ENCODE data around the gene FRAS1.
"Not testable (repeated sequence)": the region's sequence is repeated elsewhere in the genome, so short reads cannot be mapped to it uniquely, and the experiment has no call there.

FRAS1 gene

GRCh38 chr4:78297116-78297800, 240.1 kb downstream of the FRAS1 start:
- peak in 1 of 2 experiments; percentile 30 for DNase-seq

GRCh38 chr4:78298618-78299017, 241.5 kb downstream of the FRAS1 start:
- no peak for DNase-seq

GRCh38 chr4:78299565-78299972, 242.4 kb downstream of the FRAS1 start:
- DNase-seq = no peak

GRCh38 chr4:78307263-78307662, 250.1 kb downstream of the FRAS1 start:
- DNase-seq = not testable (repeated sequence)

- DNase-seq = no peak
These were observed 251.4 kb downstream of the FRAS1 start for GRCh38 chr4:78308517-78308916.

GRCh38 chr4:78309352-78309751, 252.2 kb downstream of the FRAS1 start:
- no peak for DNase-seq

- DNase-seq = no peak
These were observed 253.1 kb downstream of the FRAS1 start for GRCh38 chr4:78310007-78310739.

GRCh38 chr4:78310740-78311115, 253.6 kb downstream of the FRAS1 start:
- no peak for DNase-seq

- DNase-seq = no peak
These were observed 254.2 kb downstream of the FRAS1 start for GRCh38 chr4:78311306-78311705.

GRCh38 chr4:78312989-78313753, 256.0 kb downstream of the FRAS1 start:
- no peak for DNase-seq

- no peak for DNase-seq
These were observed 256.6 kb downstream of the FRAS1 start for GRCh38 chr4:78313754-78314120.

GRCh38 chr4:78318126-78318525, 261.0 kb downstream of the FRAS1 start:
- no peak for DNase-seq

- peak; percentile 86 to 87 for DNase-seq
These were observed 263.3 kb downstream of the FRAS1 start for GRCh38 chr4:78320349-78320935.

GRCh38 chr4:78322032-78322431, 264.9 kb downstream of the FRAS1 start:
- DNase-seq = no peak

GRCh38 chr4:78323439-78323838, 266.3 kb downstream of the FRAS1 start:
- DNase-seq = no peak

GRCh38 chr4:78324625-78325024, 267.5 kb downstream of the FRAS1 start:
- DNase-seq = no peak

GRCh38 chr4:78325271-78326157, 268.4 kb downstream of the FRAS1 start:
- no peak for DNase-seq

GRCh38 chr4:78328591-78328990, 271.5 kb downstream of the FRAS1 start:
- DNase-seq = not testable (repeated sequence)

GRCh38 chr4:78331186-78331585, 274.1 kb downstream of the FRAS1 start:
- no peak for DNase-seq

- DNase-seq = no peak
These were observed 274.8 kb downstream of the FRAS1 start for GRCh38 chr4:78331965-78332364.

GRCh38 chr4:78332976-78333375, 275.9 kb downstream of the FRAS1 start:
- no peak for DNase-seq
